GM15510 (cell line): Measurements from ENCODE around the gene EEF1A1.

Experiments
- POLR2A ChIP-seq: IDR thresholded peaks from 3 replicates; pipeline ENCODE4 v1.6.1; 2011; ENCODE audit warnings: borderline replicate concordance; ENCODE audit not compliant: insufficient read length; ENCODE audit errors: extremely low read depth

Gene EEF1A1

GRCh38 chr6:73538116-73538779, 17.4 kb upstream of the EEF1A1 start:
- no peak for TF ChIP-seq POLR2A

GRCh38 chr6:73537677-73538076, 16.8 kb upstream of the EEF1A1 start:
- no peak for TF ChIP-seq POLR2A

GRCh38 chr6:73534628-73535027, 13.8 kb upstream of the EEF1A1 start:
- TF ChIP-seq POLR2A = no peak

- no peak for TF ChIP-seq POLR2A
These were observed 11.5 kb upstream of the EEF1A1 start for GRCh38 chr6:73532293-73532692.

GRCh38 chr6:73528897-73529296, 8.1 kb upstream of the EEF1A1 start:
- no peak for TF ChIP-seq POLR2A

- no peak for TF ChIP-seq POLR2A
These were observed 4.9 kb upstream of the EEF1A1 start for GRCh38 chr6:73525546-73526330.

GRCh38 chr6:73523434-73524123, 2.7 kb upstream of the EEF1A1 start:
- TF ChIP-seq POLR2A = peak; percentile 86

GRCh38 chr6:73521351-73521985, 636 bp upstream of the EEF1A1 start:
- TF ChIP-seq POLR2A = peak; percentile 41

- TF ChIP-seq POLR2A = peak; percentile 51
These were observed 725 bp downstream of the EEF1A1 start for GRCh38 chr6:73519926-73520687.

- peak; percentile 43 for TF ChIP-seq POLR2A
These were observed 4.0 kb downstream of the EEF1A1 start for GRCh38 chr6:73516514-73517489.

- peak; percentile 24 for TF ChIP-seq POLR2A
These were observed 5.6 kb downstream of the EEF1A1 start for GRCh38 chr6:73515204-73515655.

GRCh38 chr6:73514746-73515110, 6.1 kb downstream of the EEF1A1 start:
- no peak for TF ChIP-seq POLR2A

GRCh38 chr6:73513496-73513854, 7.4 kb downstream of the EEF1A1 start:
- TF ChIP-seq POLR2A = no peak
